ENCODE results near the gene MEDAG.

Gene MEDAG

GRCh38 chr13:30932481-30933353 is 26.6 kb downstream of the MEDAG start, which contains the start of gene TEX26:
Gene TEX26, plus strand, starts transcription at chr13:30932656. Its CDS starts 60 bp downstream, at chr13:30932716.
- TF ChIP-seq, protein P1, sequence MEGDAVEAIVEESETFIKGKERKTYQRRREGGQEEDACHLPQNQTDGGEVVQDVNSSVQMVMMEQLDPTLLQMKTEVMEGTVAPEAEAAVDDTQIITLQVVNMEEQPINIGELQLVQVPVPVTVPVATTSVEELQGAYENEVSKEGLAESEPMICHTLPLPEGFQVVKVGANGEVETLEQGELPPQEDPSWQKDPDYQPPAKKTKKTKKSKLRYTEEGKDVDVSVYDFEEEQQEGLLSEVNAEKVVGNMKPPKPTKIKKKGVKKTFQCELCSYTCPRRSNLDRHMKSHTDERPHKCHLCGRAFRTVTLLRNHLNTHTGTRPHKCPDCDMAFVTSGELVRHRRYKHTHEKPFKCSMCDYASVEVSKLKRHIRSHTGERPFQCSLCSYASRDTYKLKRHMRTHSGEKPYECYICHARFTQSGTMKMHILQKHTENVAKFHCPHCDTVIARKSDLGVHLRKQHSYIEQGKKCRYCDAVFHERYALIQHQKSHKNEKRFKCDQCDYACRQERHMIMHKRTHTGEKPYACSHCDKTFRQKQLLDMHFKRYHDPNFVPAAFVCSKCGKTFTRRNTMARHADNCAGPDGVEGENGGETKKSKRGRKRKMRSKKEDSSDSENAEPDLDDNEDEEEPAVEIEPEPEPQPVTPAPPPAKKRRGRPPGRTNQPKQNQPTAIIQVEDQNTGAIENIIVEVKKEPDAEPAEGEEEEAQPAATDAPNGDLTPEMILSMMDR (IDR thresholded peaks at IDR 0.05; ENCODE audit: low read depth, low read length): no peak
- DNase-seq (ENCODE audit: extremely low read depth, low read depth): no peak

DNA sequence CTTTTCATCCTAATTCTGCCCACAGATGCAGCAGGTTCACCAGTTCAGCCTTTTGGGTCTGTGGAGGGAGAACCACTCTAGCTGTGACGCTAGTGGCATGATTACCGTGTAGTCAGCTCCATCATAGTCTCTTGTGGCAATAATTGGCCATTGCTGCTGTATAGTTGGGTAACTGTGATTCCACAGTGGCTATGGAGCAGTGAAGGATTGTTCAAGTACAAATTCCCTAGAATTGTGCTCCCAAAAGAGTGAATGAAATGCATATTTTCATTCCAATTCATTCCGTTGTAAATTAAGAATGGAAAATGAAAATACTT is 27.2 kb downstream of the MEDAG start:
- DNase-seq (ENCODE audit: extremely low read depth, low read depth): no peak
- TF ChIP-seq, protein P1 (IDR thresholded peaks at IDR 0.05; ENCODE audit: low read depth, low read length): no peak

- no peak for DNase-seq (ENCODE audit: extremely low read depth, low read depth)
- TF ChIP-seq, protein P1 (IDR thresholded peaks at IDR 0.05; ENCODE audit: low read depth, low read length): no peak
These were observed 28.3 kb downstream of the MEDAG start for GRCh38 chr13:30934381-30934780.

DNA sequence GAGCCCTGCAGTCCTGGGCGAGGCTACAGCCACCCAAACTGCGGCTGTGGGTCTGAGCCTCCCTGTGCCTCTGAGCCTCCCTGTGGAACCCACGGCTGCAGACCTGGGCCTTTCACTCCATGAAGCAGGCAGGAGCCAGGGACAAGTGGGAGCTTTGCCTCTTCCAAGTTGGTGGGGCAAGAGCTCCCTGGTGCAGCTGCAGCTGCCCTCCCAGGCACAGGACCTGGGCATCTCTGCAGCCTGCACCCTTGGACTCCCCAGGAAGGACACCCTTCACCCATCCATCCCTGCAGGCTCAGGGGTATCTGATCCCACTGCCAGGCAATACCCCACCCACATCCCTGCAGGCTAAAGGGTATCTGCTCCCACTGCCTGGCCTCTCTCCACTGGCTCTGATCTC is 28.7 kb downstream of the MEDAG start:
- DNase-seq (ENCODE audit: extremely low read depth, low read depth): no peak
- TF ChIP-seq, protein P1 (IDR thresholded peaks at IDR 0.05; ENCODE audit: low read depth, low read length): no peak

DNA sequence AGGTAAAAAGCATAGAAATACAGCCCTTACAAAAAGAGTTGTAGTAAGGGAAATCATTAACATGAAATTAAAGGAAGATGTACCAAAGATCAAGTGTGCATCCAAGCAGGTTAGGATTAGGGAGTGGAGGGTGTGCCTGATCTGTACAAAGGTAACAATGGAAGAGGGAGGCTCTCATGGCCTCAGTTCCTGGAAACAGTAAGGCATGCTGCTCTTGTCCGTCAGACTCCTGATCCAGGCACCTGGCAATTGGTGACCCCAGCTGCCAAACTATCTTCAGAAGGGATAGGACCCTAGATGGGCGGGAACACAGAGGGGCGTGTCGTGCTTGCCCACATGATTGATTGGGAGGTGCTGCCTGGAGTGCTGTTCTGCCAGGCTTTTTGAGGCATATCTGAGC is 30.9 kb downstream of the MEDAG start:
- DNase-seq (ENCODE audit: extremely low read depth, low read depth): no peak
- TF ChIP-seq, protein P1 (IDR thresholded peaks at IDR 0.05; ENCODE audit: low read depth, low read length): no peak

DNA sequence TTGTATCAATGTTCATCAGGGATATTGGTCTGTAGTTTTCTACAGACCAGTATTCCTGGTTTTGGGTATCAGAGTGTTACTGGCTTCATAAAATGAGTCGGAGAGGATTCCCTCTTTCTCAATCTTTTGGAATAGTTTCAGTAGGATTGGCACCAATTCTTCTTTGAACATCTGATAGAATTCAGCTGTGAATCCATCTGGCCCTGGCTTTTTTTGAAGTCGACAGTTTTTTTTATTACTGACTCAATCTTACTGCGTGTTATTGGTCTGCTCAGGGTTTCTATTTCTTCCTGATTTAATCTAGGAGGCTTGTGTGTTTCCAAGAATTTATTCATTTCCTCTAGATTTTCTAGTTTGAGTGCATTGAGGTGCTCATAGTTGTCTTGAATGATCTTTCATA is 37.8 kb downstream of the MEDAG start:
- DNase-seq (ENCODE audit: extremely low read depth, low read depth): no peak
- TF ChIP-seq, protein P1 (IDR thresholded peaks at IDR 0.05; ENCODE audit: low read depth, low read length): no peak

GRCh38 chr13:30957258-30957943 is 51.3 kb downstream of the MEDAG start:
- TF ChIP-seq, protein P1 (IDR thresholded peaks at IDR 0.05; ENCODE audit: low read depth, low read length): no peak
- DNase-seq (ENCODE audit: extremely low read depth, low read depth): no peak

All from AG09319 (cell line).